GM23338 (cell line): Measurements from ENCODE around the gene RGSL1.

ENCODE experiments used
- CREB1 ChIP-seq: fragments of 250-450 bp; sonication (Bioruptor Pico); IDR thresholded peaks from 2 replicates; pipeline ENCODE4 v1.5.0; 2020; ENCODE audit warnings: low read depth, mild to moderate bottlenecking, moderate library complexity
- EZH2 ChIP-seq: fragments of 200-600 bp; sonication (generic); IDR thresholded peaks from one replicate; pipeline ENCODE4 v1.8.0; 2017; ENCODE audit warnings: antibody characterized with exemption, mild to moderate bottlenecking, low read depth; ENCODE audit not compliant: unreplicated experiment
- EZH2phosphoT487 ChIP-seq: fragments of 200-600 bp; sonication (generic); IDR thresholded peaks from one replicate; pipeline ENCODE4 v1.8.1; 2018; ENCODE audit warnings: antibody characterized with exemption; ENCODE audit not compliant: unreplicated experiment
- JUNB ChIP-seq: IDR thresholded peaks from one replicate; pipeline ENCODE4 v1.6.1; 2016; ENCODE audit warnings: antibody characterized with exemption; ENCODE audit not compliant: unreplicated experiment
- POLR2AphosphoS5 ChIP-seq: IDR thresholded peaks from 2 replicates; pipeline ENCODE4 v1.6.1; 2016; ENCODE audit warnings: antibody characterized with exemption, low read depth
- ZNF114 ChIP-seq: fragments of 250-450 bp; sonication (Bioruptor Pico); IDR thresholded peaks from 2 replicates; pipeline ENCODE4 v1.5.0; 2020; ENCODE audit warnings: mild to moderate bottlenecking, moderate library complexity
- ZNF331 ChIP-seq: fragments of 250-450 bp; sonication (Bioruptor Pico); IDR thresholded peaks from 2 replicates; pipeline ENCODE4 v1.5.0; 2020; ENCODE audit warnings: low read depth, mild to moderate bottlenecking, moderate library complexity
- TF ChIP-seq, protein P1 (sequence below), 2 experiments: fragments of 200-600 bp in 1 of 2; sonication (generic) in 1 of 2; conservative IDR thresholded peaks; 2 replicates each; pipeline versions ENCODE4 v1.5.1 to v1.6.1; 2016 to 2017; ENCODE audit warnings: antibody characterized with exemption in 2 of 2, low read depth in 2 of 2, mild to moderate bottlenecking in 2 of 2, moderate library complexity in 1 of 2
- TF ChIP-seq, protein P2 (sequence below): IDR thresholded peaks from one replicate; pipeline ENCODE4 v1.6.1; 2018; ENCODE audit warnings: antibody characterized with exemption; ENCODE audit not compliant: unreplicated experiment
- TF ChIP-seq, protein P3 (sequence below): IDR thresholded peaks from 2 replicates; pipeline ENCODE4 v1.6.1; 2016; ENCODE audit warnings: antibody characterized with exemption

DNA sequence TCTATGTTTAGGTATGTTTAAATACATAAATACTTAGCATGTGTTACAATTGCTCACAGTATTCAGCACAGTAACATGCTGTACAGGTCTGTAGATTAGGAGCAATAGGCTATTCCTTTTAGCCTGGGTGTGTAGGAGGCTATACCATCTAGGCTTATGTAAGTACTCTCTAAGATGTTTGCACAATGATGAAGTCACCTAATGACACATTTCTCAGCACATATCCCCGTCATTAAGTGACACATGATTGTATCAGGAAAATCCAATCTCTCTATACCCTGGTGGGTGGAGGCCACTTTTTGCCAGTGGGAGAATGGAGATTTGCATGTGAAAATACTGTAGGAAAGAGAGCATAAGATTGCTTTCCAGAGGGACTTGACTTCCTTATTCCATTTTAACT, 43.9 kb upstream of the RGSL1 start:
- TF ChIP-seq, protein P1, sequence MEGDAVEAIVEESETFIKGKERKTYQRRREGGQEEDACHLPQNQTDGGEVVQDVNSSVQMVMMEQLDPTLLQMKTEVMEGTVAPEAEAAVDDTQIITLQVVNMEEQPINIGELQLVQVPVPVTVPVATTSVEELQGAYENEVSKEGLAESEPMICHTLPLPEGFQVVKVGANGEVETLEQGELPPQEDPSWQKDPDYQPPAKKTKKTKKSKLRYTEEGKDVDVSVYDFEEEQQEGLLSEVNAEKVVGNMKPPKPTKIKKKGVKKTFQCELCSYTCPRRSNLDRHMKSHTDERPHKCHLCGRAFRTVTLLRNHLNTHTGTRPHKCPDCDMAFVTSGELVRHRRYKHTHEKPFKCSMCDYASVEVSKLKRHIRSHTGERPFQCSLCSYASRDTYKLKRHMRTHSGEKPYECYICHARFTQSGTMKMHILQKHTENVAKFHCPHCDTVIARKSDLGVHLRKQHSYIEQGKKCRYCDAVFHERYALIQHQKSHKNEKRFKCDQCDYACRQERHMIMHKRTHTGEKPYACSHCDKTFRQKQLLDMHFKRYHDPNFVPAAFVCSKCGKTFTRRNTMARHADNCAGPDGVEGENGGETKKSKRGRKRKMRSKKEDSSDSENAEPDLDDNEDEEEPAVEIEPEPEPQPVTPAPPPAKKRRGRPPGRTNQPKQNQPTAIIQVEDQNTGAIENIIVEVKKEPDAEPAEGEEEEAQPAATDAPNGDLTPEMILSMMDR (conservative IDR thresholded peaks at IDR 0.05; ENCODE audit: low read depth in 2 of 2) = no peak
- TF ChIP-seq EZH2phosphoT487 = no peak
- no peak for TF ChIP-seq JUNB
- TF ChIP-seq, protein P2, sequence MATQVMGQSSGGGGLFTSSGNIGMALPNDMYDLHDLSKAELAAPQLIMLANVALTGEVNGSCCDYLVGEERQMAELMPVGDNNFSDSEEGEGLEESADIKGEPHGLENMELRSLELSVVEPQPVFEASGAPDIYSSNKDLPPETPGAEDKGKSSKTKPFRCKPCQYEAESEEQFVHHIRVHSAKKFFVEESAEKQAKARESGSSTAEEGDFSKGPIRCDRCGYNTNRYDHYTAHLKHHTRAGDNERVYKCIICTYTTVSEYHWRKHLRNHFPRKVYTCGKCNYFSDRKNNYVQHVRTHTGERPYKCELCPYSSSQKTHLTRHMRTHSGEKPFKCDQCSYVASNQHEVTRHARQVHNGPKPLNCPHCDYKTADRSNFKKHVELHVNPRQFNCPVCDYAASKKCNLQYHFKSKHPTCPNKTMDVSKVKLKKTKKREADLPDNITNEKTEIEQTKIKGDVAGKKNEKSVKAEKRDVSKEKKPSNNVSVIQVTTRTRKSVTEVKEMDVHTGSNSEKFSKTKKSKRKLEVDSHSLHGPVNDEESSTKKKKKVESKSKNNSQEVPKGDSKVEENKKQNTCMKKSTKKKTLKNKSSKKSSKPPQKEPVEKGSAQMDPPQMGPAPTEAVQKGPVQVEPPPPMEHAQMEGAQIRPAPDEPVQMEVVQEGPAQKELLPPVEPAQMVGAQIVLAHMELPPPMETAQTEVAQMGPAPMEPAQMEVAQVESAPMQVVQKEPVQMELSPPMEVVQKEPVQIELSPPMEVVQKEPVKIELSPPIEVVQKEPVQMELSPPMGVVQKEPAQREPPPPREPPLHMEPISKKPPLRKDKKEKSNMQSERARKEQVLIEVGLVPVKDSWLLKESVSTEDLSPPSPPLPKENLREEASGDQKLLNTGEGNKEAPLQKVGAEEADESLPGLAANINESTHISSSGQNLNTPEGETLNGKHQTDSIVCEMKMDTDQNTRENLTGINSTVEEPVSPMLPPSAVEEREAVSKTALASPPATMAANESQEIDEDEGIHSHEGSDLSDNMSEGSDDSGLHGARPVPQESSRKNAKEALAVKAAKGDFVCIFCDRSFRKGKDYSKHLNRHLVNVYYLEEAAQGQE = no peak
- no peak for TF ChIP-seq POLR2AphosphoS5
- TF ChIP-seq, protein P3, sequence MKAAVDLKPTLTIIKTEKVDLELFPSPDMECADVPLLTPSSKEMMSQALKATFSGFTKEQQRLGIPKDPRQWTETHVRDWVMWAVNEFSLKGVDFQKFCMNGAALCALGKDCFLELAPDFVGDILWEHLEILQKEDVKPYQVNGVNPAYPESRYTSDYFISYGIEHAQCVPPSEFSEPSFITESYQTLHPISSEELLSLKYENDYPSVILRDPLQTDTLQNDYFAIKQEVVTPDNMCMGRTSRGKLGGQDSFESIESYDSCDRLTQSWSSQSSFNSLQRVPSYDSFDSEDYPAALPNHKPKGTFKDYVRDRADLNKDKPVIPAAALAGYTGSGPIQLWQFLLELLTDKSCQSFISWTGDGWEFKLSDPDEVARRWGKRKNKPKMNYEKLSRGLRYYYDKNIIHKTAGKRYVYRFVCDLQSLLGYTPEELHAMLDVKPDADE = no peak
- TF ChIP-seq CREB1 (CRISPR knock-in tag) = no peak
- TF ChIP-seq EZH2 = no peak
- TF ChIP-seq ZNF331 = no peak
- TF ChIP-seq ZNF114 (CRISPR knock-in tag) = no peak
